ENCODE results near the gene SUPT4H1.

SUPT4H1 gene

GRCh38 chr17:58316260-58316960 is 35.6 kb downstream of the SUPT4H1 start:
- no peak for FAIRE-seq

DNA sequence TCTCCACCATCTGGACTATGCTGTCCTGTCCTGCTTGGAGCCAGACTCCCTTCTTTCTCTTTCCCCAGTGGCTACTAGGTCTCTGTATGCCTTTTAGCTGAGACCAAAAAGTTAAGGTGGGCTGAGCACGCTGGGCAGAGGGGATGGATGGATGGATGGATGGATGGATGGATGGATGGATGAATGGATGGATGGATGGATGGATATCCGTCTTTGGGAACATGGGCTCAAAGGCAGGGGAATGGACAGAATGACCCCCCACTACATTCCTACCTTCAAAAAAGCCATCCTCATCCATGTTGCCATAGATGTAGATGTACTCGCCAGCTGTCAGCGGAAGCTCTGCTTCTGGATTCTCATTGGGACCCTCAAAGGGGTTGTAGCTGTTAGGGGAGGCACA is 36.3 kb downstream of the SUPT4H1 start:
- FAIRE-seq = no peak

DNA sequence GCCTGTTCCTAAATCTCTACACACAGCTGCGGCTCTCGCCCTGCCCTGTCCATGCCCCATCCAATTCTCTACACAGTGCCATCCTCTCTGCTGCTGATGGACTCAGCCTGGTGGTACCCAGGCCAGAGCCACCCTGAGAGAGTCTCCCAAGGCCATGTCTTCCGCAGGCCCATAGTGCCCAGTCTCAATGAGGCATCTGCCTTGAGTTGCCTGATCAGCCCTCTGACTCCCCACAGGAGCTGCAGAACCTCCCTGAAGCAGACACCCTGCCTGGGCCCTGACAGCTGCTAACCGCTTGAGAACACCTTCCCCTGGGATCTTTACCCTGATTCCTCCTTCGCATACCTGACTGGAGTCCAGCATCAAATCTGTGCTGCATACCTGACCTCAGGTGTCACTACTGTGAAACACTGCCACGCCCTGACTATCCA is 36.7 kb downstream of the SUPT4H1 start:
- no peak for FAIRE-seq

DNA sequence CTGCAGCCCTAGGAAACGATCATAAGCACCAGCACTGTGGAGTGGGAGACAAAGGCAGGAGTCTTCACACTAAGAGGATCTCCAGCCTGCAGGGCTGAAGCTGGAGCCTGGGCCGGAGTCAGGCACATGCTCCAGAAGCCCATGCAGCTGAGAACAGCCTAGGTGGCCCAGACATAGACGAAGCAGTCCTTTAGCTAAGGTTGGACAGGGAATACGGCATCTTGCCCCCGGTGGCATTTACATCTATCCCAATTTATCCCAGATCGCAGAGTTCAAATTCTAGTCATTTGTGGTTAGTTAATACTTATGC is 37.3 kb downstream of the SUPT4H1 start:
- FAIRE-seq = no peak

DNA sequence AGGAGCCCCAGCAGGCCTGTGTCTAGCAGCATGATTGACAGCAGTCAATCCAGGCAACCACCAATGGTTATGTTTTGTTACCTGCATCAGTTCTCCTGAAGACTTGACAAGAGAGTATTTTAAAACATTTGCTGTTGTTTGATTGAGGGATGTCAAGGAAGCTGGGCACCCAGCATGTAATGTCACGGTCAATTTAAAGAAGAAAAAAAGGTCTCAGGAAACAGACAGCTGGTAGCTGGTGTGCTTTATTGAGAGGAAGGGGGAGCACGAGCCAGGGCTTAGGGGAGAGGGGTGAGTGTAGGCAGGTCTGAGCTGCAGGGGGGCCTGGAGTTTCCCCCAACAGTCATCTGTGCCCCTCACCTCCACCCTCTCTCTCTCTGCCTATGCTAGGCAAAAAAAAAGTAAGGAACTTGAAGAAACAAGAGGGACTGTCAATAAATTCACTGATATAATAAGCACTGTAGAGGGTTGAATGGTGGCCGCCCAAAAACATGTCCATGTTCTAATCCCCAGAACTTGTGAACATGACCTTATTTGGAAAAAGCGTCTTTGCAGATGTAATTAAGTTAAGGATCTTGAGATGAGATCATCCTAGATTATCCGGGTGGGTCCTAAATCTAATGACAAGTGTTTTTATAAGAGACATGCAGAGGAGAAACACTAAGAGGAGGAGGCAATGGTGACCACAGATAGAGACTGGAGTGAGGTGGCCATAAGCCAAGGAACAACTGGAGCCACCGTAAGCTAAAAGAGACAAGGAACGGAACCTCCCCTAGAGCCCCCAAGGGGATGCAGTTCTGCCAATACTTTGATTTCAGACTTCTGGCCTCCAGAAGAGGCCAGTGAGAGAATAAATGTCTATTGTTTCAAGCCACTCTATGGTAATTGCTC is 37.9 kb downstream of the SUPT4H1 start:
- FAIRE-seq = no peak

GRCh38 chr17:58312829-58313228 is 39.2 kb downstream of the SUPT4H1 start:
- FAIRE-seq = no peak

DNA sequence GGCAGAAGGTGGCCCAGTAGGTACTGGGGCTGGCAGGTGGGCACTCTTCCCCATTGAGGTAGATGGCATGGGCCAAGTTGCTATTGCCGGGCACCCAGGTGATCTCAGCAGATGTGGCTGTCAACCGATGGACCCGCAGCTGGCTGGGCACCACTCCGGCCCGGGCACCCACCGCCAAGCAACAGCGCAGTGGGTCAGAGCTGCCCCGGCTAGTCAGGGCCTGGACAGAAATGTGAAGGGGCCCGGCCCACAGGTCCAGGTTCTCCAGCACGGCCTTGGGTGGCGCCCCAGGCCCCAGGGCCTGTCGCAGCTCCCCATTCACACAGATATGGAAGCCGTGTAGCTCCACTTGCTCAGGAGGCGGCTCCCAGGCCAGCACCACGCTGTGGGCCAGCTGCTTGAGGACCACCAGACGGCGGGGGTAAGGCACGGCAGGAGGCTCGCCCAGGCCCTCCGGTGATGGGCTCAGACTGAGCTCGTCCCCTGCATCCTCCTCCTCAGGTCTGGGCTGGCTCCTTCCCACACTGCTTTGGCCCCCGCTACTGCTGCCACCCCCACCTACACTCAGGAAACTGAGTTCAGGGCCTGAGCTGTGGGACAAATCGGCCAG is 39.9 kb downstream of the SUPT4H1 start:
- FAIRE-seq = no peak

GRCh38 chr17:58311429-58311894 is 40.5 kb downstream of the SUPT4H1 start:
- no peak for FAIRE-seq

- FAIRE-seq = no peak
Observed at GRCh38 chr17:58310511-58311428, 41.2 kb downstream of the SUPT4H1 start.

GRCh38 chr17:58309918-58310259 is 42.1 kb downstream of the SUPT4H1 start:
- no peak for FAIRE-seq

GRCh38 chr17:58308985-58309917 is 42.8 kb downstream of the SUPT4H1 start:
- FAIRE-seq = no peak

GRCh38 chr17:58308173-58308984 is 43.6 kb downstream of the SUPT4H1 start:
- no peak for FAIRE-seq

- no peak for FAIRE-seq
Observed at GRCh38 chr17:58307468-58308172, 44.4 kb downstream of the SUPT4H1 start.

- no peak for FAIRE-seq
Observed at GRCh38 chr17:58306131-58306951, 45.7 kb downstream of the SUPT4H1 start.

- no peak for FAIRE-seq
Observed at GRCh38 chr17:58305626-58306025, 46.4 kb downstream of the SUPT4H1 start.

- no peak for FAIRE-seq
Observed at GRCh38 chr17:58304750-58305486, 47.1 kb downstream of the SUPT4H1 start.

DNA sequence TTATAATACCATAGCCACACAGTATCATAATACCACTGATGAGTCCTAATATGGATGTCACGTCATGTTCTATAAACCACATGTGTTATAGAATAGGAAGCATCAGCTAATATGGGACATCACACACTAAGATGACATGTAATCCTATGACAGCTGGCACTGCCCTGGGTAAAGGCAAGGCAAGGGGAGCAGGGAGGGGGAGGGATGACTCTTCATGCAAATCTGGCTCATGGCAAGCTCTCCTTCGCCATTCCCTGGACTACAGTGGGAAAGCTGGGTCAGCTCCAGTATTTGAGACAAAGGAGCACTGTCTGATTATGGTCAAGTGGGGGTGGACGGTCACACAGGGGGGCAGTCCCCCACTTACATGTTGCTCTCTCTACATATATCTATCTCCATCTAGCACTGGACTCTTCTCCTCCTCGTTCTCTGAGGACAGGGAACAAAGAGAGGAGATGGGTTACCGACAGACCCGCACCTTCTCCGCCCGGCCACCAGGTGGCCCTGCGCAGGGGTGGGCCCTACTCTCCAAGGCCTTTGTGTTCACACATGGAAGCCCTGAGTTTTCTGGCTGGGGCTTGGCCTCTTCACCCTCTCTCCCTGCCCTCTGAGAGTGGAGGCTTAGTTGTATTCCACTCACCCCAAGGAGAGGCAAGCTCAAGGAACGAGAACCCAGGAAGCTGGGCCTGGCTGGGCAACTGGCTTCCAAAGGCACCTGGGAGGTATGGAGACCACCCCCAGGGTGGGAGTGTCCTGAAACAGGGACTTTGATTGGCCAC is 47.8 kb downstream of the SUPT4H1 start:
- FAIRE-seq = no peak
